Activated CD8-positive, alpha-beta memory T cell treated with anti-CD3 and anti-CD28 coated beads, Interleukin-2, amount 50 U/mL, for 24 hours (primary cell): ENCODE measurements around the gene ABCA5.
"Not testable (repeated sequence)": the region's sequence is repeated elsewhere in the genome, so short reads cannot be mapped to it uniquely, and the experiment has no call there.

ENCODE experiments used
- DNase-seq: peaks from one replicate; pipeline ENCODE4 v3.0.0-alpha.2; 2020; ENCODE audit errors: extremely low read depth

Gene ABCA5

DNA sequence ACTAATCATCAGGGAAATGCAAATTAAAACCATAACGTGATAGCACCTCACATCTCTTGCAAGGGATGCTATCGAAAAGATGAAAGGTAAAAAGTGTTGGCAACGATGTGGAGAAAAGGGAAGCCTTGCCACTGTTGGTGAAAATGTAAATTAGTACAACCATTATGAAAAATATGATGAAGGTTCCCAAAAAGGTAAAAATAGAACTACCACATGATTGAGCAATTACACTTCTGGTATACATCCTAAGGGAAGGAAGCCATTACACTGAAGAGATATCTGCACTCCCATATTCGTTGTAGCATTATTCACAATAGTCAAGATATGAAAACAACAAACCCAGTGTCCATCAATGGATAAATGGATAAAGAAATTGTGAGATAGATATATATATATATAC lies 119.8 kb downstream of the ABCA5 start:
- DNase-seq, result no peak

DNA sequence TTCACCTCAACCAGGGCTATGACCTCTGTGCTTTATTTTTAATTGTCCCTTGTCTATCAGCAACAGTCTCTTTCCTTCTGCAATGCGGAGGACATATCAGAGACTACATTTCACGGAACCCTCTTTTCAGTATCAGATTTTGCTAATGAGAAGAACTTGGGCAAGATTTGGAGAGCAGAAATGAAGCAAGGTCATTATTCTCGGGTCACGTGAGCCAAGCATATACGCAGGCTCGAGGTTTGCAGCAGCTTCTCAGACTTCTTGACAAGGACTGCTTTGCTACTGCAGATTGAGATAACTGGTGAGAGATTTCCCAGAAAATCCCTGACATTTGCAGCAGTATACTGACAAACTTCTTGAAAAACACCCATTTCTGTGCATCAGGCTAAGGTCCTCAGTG lies 128.7 kb downstream of the ABCA5 start:
- DNase-seq, result no peak

DNA sequence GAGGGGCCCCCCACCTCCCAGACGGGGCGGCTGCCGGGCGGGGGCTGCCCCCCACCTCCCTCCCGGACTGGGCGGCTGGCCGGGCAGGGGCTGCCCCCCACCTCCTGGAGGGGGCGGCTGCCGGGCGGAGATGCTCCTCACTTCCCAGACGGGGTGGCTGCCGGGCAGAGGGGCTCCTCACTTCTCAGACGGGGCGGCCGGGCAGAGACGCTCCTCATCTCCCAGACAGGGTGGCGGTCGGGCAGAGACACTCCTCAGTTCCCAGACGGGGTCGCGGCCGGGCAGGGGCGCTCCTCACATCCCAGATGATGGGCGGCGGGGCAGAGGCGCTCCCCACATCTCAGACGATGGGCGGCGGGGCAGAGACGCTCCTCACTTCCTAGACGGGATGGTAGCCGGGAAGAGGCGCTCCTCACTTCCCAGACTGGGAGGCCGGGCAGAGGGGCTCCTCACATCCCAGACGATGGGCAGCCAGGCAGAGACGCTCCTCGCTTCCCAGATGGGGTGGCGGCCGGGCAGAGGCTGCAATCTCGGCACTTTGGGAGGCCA lies 130.8 kb downstream of the ABCA5 start:
- DNase-seq, result not testable (repeated sequence)
